ENCODE data around the gene XPNPEP1. TPM values are rescaled to one million over a fixed set of nuclear protein-coding genes. Genes with fewer than 3 reads are reported as not detected.

XPNPEP1 gene
- total RNA-seq, 1 donor from 2014 or later: 174 TPM

GRCh38 chr10:109866995-109867635, 56.2 kb downstream of the XPNPEP1 start:
- no peak for DNase-seq (ENCODE audit: low read depth)

GRCh38 chr10:109866168-109866994, 56.9 kb downstream of the XPNPEP1 start:
- peak; percentile 30 for DNase-seq (ENCODE audit: low read depth)

DNA sequence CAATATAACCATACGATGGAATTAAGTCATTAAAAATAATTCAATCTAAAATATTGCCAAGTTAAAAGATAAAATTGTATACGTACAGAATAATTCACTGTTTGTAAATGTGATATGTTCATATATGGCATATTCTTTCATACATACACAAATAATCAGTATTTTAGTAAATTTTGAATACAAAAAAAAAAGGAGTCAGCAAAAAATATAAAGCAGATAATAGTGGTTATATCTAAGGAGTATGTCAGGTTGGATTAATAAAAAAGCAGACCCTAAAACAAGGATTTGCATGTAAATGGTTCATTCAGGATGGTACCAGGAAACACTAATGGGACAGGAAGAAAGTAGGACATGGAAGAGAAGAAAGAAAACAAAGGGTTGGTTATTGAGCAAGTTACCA, 59.5 kb downstream of the XPNPEP1 start:
- DNase-seq (ENCODE audit: low read depth): no peak

GRCh38 chr10:109862738-109863137, 60.6 kb downstream of the XPNPEP1 start:
- DNase-seq (ENCODE audit: low read depth): no peak

DNA sequence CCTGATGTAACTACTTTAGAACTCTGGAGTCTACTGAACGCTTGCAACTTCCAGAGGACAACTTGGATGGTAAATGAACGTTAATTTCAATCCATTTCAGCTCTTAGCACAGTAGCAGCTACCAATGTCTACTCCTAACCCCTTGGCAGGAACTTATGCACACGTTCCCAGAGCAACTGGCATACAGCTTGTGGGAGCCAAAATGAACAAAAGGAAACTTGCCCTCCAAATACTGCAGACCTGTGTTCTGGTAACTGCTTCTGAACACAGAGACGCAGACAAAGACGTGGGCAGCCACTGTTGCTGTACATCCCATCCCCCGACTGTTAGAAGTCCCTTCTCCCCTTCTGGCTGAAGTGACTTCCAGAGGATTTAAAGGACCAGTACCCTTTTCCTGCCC, 61.3 kb downstream of the XPNPEP1 start:
- DNase-seq (ENCODE audit: low read depth): no peak

GRCh38 chr10:109861081-109861480, 62.2 kb downstream of the XPNPEP1 start:
- no peak for DNase-seq (ENCODE audit: low read depth)

- DNase-seq (ENCODE audit: low read depth): no peak
Observed at GRCh38 chr10:109859221-109859620, 64.1 kb downstream of the XPNPEP1 start.

DNA sequence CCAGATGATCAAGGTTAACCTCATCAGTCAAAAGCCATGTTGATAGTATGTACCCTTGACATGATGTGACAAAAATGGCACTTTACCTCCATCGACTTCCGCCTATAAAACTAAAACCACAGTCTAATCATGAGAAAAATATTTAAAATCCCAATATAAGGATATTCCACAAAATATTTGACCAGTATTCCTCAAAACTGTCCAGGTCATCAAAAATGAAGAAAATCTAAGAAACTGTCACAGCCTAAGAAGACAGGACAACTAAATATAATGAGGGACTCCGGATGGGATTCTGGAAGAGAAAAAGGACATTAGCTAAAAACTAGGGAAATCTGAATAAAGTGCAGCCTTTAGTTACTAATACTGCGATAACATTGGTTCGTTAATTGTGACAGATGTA, 67.6 kb downstream of the XPNPEP1 start:
- no peak for DNase-seq (ENCODE audit: low read depth)

- no peak for DNase-seq (ENCODE audit: low read depth)
Observed at GRCh38 chr10:109853921-109854320, 69.4 kb downstream of the XPNPEP1 start.

DNA sequence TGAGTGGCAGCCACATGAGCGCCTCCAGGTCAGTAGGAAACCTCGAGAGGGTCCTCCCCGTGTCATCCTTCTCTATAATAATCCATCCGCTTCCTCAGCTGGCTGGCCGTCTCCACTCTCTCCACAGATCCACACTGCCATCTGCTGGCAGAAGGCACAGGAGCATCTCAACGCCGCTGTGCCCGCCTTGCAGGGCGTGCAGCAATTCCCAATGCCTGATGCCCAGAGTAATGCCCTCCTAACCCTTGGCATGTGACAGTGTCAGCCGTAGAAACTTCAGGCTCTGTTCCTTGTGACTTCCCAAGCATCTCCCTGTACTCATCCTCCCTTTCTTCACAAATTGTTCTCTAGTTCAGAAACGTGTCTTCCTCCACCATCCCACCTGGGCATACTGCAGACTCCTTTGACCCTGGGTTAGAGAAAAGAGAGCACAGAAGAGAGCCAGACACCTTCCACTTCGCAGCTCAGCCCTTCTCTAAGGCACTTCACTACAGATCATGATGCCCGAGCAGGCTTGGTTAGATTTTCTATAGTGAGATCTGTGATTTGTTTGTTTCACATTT, 70.8 kb downstream of the XPNPEP1 start:
- DNase-seq (ENCODE audit: low read depth): peak; percentile 87

DNA sequence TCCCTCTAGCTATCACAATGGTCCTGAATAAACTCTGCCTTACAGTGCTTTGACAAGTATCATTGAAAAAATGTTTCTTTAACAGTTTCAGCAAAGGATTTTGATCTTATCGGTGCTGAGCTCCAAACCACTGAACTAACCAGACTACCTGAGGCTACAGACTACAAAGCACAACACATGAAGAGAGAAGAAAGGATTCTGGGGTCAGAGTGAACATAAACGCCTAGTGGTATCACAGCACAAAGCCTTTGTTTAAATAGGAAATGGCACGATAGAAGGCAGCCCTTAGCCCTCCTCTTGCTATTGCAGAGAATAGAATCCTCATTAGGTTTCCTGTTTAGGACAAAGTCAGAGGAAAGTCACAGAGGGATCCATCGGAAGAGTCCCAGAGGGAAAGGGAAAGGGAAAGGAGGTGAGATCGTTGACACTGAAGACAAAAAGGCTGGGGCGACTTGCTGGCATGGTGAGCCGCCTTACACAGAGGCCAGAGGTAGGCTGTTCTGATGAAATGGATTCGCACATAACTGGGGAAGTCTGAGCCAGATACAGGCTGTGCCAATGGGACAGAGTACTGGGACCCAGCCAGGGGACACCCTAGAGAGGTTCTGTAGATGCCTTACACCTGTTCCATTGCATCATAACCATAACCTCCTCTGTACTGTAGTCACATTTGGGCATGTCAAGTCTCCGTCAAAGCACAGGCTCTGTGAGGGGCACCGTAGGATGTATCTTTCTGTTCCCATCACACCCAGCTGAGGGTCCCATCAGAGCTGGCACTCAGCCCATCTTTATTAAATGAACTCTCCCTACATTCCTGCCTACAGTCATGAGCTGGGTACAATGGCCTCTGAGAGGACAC, 71.5 kb downstream of the XPNPEP1 start:
- peak; percentile 26 for DNase-seq (ENCODE audit: low read depth)

- DNase-seq (ENCODE audit: low read depth): no peak
Observed at GRCh38 chr10:109846832-109847231, 76.5 kb downstream of the XPNPEP1 start.

GRCh38 chr10:109845308-109845707, 78.0 kb downstream of the XPNPEP1 start:
- DNase-seq (ENCODE audit: low read depth): no peak

DNA sequence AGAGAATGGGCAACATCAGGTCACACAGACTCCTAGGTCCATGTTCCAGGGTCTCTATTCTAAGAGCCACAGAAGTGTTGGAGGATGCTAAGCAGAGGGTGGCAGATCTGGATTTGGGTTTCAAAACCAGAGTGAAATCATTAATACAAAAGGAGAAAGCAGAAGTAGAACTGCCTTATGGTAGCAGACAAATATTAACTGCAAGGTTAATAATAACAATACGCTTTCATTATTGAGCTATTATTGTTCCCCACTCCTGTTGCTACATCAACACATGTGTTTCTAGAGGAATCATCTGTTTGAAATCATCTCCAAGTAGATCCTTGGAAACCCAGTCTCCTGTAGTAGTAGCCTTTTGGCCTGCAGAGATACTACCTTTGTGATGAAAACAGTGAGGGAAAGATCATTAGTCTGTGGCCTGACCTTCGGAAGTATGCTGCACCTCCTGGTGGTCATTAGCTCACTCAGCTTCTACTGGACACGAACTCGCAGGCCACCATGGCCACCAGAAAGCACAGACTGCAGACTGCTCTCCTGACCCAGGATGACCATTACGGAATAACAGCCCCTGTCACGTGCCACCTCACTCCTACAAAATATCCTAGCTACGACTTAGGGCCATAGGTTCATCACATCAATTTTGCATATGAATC, 84.6 kb downstream of the XPNPEP1 start:
- DNase-seq (ENCODE audit: low read depth): no peak

DNA sequence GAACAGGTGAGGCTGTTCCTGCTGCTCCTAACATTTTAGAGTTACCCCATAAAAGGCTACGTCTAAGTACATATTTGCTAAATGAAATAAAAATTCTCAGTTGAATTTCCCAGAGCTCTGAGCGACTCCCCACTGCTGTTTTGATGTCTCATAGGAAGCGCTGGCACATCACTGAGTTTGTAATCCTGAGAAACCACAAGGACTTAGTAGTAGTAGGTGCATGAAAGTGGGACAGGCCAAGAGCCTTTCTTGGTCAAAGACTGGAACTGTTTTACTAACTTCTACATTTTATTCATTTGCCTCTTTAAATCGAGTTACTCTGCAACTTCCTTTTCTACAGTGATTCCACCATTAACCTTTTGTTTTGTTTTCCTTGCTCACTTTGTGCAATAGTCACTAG, 85.9 kb downstream of the XPNPEP1 start:
- no peak for DNase-seq (ENCODE audit: low read depth)

- DNase-seq (ENCODE audit: low read depth): no peak
Observed at GRCh38 chr10:109835257-109835656, 88.1 kb downstream of the XPNPEP1 start.

GRCh38 chr10:109831846-109832245, 91.5 kb downstream of the XPNPEP1 start:
- DNase-seq (ENCODE audit: low read depth): no peak

DNA sequence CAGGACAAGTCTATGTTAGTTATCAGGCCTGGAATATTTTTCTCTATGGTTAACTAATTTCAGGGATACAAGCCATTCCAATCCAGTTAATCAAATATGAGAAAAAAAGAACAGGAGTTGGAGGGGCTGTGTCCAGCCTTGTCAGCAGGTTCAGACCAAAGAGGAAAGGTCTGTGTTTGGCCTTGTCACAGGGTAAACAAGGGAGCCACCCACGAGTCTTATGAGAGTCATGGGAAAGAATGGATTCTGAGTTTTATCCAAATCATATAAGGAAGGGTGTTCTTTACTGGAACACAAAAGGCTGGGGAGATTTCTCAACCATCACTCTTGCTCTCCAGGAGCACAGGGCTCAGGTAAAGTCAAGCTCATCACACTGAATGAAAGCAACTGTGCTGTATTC, 99.1 kb downstream of the XPNPEP1 start:
- DNase-seq (ENCODE audit: low read depth): no peak

DNA sequence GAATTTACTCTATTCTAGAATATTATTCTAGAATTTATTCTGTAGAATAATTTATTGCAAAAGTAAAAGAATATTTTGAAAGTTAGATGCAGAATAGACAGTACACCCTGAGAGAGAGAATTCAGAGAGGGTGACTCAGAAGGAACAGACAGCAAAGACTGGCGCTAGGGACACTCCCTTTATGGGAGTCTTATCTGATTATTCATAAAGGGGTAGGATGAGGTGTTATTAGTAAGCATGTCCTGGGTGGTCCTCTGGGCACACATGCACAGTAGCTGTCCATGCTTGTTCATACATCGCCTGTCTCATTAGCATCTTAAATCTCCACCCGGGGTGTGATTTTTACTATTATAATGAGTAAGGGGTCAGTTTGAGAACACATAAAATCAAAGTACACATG, 100.1 kb downstream of the XPNPEP1 start:
- no peak for DNase-seq (ENCODE audit: low read depth)

DNA sequence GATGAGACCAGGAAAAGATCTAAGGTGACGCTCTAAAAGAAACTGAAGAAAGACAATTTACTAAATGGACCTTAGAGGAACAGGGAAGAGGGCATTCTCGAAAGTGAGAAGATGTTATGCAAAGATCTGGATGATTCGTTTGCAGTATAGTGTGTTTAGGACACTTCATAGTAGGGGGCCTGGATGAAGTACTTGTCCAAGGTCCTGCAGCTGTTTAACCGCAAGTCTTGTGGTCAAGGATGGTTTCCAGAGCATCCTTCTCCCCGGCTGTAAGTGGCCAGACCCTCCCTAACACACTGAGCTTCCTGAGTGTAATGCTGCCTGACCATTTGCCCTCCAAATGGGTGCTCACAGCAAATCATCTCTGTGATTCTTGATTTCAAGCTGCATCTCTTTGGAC, 101.6 kb downstream of the XPNPEP1 start:
- DNase-seq (ENCODE audit: low read depth): peak; percentile 7

Data from myocyte (in vitro differentiated cells).